T-helper 9 cell (primary cell): ENCODE results near the gene FOXC2.
A peak's percentile ranks its signal among the peaks of the same experiment; 100 is the strongest.

Source experiments
- DNase-seq: peaks from one replicate; pipeline ENCODE4 v3.0.0-alpha.2; 2020
- total RNA-seq, 2 donors: gene quantifications; one replicate each; lab custom pipeline; 2026; lab: John Stamatoyannopoulos, UW

Gene FOXC2
- total RNA-seq, result 0 to 0.07 reads per million in 2 donors

GRCh38 chr16:86566601-86566965, at the start of gene FOXC2:
TSS of gene FOXC2 (plus strand) at chr16:86566829. CDS start at chr16:86567336, 507 bp downstream.
- peak; percentile 31 for DNase-seq

- DNase-seq, result no peak
Measured at GRCh38 chr16:86517033-86517432, 49.6 kb upstream of the FOXC2 start.

GRCh38 chr16:86517652-86518258, 48.9 kb upstream of the FOXC2 start:
- no peak for DNase-seq

DNA sequence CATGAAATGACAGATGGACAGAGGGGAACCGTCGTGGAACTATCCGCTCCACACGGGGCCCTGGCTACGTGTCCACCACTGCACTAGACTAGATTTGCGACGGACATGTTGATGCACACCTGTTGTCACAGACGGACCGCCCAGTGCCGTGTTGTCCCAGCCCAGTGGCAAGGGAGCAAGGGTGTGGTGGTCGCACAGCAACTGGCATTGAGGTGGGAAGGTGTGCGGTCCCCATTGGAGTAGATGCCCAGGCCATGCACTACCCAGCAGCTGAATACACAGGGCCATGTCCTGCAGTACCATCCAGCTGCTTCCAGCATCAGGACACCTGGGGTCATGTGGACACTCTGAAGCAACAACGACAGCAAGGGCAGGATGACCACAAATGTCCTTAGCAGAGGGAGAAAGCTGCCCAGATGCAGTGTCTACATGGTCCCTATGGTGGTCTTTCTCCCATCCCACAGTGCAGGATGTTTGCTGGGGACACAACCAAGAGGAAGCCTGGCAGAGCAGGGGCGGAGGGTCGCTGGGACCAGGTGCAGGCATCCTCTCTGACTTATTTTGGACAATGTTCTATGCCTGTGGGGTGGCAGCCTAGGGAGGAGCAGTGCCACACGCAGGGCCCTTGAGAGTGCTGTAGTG, 47.5 kb upstream of the FOXC2 start:
- DNase-seq, result no peak

DNA sequence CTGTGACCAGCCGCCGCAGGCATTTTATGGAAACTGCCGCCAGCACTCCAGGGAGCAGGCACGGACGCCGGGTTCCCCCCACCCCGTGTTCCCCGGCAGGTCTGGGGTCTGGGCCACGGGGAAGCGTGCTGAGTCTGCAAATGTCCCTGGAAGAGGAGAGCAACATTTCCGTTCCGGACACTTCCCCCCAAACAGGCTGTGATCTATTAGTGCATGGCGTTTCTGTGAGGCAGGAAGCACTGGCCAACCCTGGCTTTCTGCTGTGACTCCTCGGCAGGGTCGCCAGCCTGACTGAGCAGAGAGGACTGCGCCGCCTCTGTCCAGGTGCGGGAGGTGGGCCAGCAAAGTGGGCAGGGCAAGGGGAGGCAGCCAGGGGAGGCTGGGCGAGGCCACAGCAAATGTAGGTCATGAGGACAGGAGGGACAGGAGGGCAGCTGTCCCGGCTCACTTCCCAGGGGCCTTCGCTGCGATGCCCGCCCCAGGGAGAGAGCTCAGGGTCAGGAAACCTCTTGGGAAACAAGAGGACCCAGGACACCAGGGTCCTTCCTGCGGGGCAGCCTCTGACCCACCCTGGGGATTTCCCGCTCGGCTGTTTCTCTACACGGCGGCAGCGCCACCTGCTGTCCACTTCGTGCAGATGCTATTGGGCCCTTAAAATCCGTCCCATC, 46.8 kb upstream of the FOXC2 start:
- DNase-seq, result peak; percentile 48

GRCh38 chr16:86520317-86521210, 46.1 kb upstream of the FOXC2 start:
- no peak for DNase-seq

DNA sequence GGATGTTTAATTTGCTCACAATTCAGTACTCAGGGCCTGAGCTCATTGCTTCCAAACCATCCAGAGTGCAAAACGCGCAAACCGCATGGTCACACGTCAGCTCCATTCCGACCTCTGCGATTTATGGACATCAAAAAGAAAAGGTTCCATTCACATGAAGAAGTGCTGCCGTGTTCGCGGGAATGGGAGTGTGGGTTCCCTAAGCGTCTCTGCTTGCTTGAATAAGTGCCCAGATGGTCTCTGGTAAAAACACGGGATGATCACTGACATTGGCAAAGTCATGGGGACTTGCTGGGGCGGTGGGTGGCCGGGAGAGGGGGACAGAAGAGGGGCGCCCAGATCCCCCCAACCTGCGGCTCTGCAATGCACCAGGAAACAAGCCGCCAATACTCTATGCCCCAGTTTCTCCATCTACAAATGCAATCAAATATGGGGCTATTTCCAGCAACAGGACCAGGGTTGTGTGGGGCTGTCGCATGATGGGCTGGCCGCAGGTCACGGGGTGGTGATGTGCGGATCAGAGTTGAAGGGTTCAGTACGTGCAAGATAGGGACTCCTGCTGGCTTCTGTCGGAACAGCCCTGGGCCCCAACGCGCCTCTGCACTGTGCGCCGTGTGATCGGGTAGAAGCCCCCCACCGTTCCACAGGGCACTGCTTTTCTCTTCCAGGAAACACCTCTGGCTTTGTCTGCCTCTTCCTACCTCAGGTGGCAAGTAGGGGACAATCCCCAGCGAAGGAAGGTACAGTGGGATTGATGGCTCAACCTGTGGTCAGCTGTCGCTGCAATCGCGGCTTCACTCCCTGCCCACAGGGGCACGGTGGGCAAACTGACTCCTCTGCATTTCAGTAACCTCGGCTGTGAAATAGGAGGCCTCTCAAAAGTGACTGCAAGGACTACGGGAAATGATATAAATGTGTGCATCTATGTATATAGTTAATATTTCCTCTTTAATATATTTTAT, 45.1 kb upstream of the FOXC2 start:
- DNase-seq, result no peak

DNA sequence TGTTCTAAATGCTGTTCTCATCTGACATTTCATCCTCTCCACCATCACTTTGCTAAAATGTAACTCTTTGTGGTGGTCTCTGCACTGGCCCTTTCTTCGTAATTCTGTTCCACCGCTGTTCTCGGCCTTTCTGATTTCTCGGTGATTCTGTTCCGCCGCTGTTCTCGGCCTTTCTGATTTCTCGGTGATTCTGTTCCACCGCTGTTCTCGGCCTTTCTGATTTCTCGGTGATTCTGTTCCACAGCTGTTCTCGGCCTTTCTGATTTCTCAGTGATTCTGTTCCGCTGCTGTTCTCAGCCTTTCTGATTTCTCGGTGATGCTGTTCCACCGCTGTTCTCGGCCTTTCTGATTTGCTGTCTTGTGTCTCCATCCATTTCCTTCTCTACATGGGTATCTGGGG, 44.0 kb upstream of the FOXC2 start:
- no peak for DNase-seq

GRCh38 chr16:86523166-86523740, 43.4 kb upstream of the FOXC2 start:
- DNase-seq, result no peak

GRCh38 chr16:86524029-86524428, 42.6 kb upstream of the FOXC2 start:
- no peak for DNase-seq

DNA sequence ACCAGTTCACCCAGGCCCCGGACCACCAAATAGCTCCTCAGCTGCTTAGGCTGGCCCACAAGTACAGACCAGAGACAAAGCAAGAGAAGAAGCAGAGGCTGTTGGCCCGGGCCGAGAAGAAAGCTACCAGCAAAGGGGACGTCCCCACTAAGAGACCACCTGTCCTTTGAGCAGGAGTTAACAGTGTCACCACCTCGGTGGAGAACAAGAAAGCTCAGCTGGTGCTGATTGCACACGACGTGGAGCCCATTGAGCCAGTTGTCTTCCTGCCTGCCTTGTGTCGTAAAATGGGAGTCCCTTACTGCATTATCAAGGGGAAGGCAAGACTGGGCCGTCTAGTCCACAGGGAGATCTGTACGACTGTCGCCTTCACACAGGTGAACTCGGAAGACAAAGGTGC, 40.9 kb upstream of the FOXC2 start:
- no peak for DNase-seq

- no peak for DNase-seq
Measured at GRCh38 chr16:86527366-86527765, 39.3 kb upstream of the FOXC2 start.

- DNase-seq, result no peak
Measured at GRCh38 chr16:86528061-86528929, 38.3 kb upstream of the FOXC2 start.

DNA sequence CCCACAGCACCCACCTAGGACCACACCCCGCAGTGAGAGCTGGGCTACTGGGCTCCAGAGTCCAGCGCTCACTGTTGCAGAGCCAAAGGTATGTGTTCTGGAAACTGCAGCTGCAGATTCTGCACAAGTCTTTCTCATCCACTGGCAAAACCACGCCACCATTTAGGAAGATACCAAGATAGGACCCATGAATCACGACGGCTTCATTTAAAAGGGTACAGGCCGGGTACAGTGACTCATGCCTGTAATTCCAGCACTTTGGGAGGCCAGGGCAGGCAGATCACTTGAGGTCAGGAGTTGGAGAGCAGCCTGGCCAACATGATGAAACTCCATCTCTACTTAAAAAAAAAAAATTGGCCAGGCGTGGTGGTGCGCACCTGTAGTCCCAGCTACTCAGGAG, 37.5 kb upstream of the FOXC2 start:
- DNase-seq, result no peak

DNA sequence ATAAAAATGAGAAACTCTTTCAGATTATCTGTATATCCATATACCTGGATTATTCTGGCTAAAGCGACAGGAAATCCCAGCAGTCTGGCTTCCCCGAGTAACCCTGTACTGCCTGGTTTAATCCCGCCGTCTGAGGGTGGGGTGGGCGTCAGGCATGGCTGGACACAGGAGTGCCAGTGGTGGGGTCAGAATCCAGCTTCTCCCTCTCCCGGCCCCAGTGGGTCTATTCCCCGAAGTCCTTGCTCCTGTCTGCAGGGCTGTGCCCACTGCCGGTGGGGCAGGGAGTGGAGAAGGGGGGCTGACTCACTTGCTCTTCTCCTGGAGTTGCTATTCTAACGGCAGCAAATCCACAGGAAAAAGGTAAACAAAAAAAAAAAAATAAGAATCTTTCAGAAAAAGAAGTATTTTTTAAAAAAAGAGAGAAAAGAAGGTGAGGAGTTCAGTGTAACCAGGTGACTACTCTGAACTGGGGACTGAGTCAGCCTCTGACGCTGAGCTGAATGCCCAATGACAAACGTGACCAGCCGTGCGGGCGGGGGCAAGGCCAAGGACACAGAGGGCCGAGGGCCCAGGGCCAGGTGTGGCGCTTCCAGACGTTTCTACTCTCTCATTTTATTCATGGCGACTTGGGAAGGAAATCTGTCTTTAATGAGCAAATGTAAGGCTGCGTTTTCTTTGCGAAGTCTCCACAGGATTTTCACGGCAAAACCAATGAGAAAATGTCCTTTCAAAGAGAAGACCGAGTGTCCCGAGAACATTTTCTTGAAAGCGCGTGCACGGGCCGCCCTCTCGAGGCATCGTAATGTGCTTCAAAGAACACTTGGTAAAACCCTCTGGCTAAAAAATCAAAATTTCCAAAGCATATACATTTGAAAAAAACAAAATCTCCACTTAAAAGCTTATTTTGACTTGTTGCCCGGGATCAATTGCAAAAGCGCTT, 36.1 kb upstream of the FOXC2 start:
- DNase-seq, result no peak

- DNase-seq, result no peak
Measured at GRCh38 chr16:86531191-86531545, 35.5 kb upstream of the FOXC2 start.

DNA sequence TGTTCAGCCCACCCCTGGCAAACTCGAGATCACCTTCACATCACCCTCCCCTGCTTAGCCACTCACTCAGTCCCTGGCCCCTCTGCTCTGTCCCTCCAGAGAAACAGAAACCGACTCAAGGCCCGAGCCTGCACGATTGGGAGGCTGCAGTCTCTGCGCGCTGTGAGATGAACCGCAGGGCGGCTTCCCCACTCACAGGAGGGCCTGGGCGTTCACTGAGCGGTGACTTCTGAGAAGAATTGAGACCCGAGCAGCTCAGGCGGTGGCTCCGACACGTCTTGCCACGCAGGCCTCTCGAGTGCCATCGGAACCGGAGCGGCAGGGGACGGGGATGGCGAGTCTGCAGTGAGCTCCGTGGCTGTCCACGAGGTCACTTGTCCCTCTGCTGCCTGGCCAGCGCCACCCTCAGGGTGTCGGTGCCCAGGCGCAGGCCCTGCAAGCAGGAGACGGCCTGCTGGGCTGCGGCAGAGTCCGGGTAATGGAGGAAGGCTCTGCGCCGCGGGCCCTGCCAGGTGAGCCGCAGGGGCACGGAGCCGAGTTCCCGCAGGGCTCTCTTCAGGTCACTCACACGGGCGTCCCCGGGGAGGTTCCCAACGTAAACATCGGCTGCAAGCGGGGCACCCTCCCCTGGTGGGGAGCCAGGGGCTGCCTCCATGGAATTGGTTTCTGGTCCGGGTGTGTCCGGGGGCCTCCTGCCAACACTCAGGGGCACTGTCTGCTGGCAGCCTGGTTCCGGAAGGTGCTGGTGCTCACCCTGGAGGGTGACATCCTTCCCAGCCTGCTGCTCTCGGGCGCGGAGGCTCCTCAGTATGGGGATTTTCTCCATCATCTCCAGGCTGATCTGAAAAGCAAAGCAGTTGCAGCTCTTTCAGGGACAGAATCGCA, 34.7 kb upstream of the FOXC2 start:
- DNase-seq, result no peak

- no peak for DNase-seq
Measured at GRCh38 chr16:86532526-86532815, 34.2 kb upstream of the FOXC2 start.

GRCh38 chr16:86533076-86533475, 33.6 kb upstream of the FOXC2 start:
- DNase-seq, result no peak
